B cell (primary cell): ENCODE results near the gene GPR137. TPM values are rescaled to one million over a fixed set of nuclear protein-coding genes. Genes with fewer than 3 reads are reported as not detected.

ENCODE experiments used
- ATAC-seq: fragments of 200-7000 bp; cut with Tn5 transposase; one replicate; pipeline ENCODE4 v1.10.0; 2021; ENCODE audit warnings: low read depth, mild to moderate bottlenecking, moderate number of reproducible peaks, moderate library complexity
- CTCF ChIA-PET: fragments of 350-600 bp; sonication (Branson Sonifier 250); formaldehyde crosslinking; loops from one replicate; lab custom pipeline; 2021; ENCODE audit warnings: antibody characterized with exemption, inconsistent platforms; lab: Charles Lee
- POLR2A ChIA-PET: fragments of 350-600 bp; sonication (Branson Sonifier 250); formaldehyde crosslinking; loops from one replicate; lab custom pipeline; 2021; ENCODE audit warnings: antibody characterized with exemption; lab: Charles Lee
- DNase-seq: peaks from one replicate; pipeline ENCODE4 v3.0.0; 2013
- H2AFZ ChIP-seq: 2 replicates; pipeline ENCODE4 v1.6.1; 2012; ENCODE audit warnings: mild to moderate bottlenecking, low read depth, low read length; ENCODE audit not compliant: insufficient read depth, poor library complexity, severe bottlenecking
- H3K27ac ChIP-seq, 2 donors: 1 replicate in 1 of 2; 2 replicates in 1 of 2; pipeline ENCODE4 v1.5.1; 2012 to 2013; ENCODE audit warnings: low read length in 2 of 2, mild to moderate bottlenecking in 2 of 2, moderate library complexity in 1 of 2
- H3K27me3 ChIP-seq, 4 experiments: fragments of 200-600 bp in 1 of 4; sonication (generic) in 1 of 4; replicated peaks in 1 of 4; 1 replicate in 2 of 4; 2 replicates in 2 of 4; pipeline versions ENCODE4 v1.6.1 to v1.7.0; 2013 to 2016; ENCODE audit warnings: low read length in 3 of 4, mild to moderate bottlenecking in 2 of 4, mixed read lengths in 1 of 4, moderate library complexity in 1 of 4; ENCODE audit not compliant: insufficient read depth in 4 of 4, control insufficient read depth in 3 of 4; ENCODE audit errors: control extremely low read depth in 1 of 4
- H3K36me3 ChIP-seq, 2 experiments: replicated peaks in 1 of 2; 1 replicate in 1 of 2; 2 replicates in 1 of 2; pipeline versions ENCODE4 v1.6.1 to v1.7.1; 2013; ENCODE audit warnings: low read length in 1 of 2; ENCODE audit not compliant: insufficient read depth in 2 of 2, control insufficient read depth in 1 of 2; ENCODE audit errors: control extremely low read depth in 1 of 2, extremely low read depth in 1 of 2
- H3K4me1 ChIP-seq, 2 donors: fragments of 200-600 bp in 1 of 2; sonication (generic) in 1 of 2; 1 replicate in 1 of 2; 2 replicates in 1 of 2; pipeline versions ENCODE4 v1.5.1 to v1.6.1; 2013 to 2017; ENCODE audit warnings: low read length in 2 of 2; ENCODE audit not compliant: control insufficient read depth in 2 of 2, insufficient read depth in 2 of 2
- H3K4me2 ChIP-seq: replicated peaks from 2 replicates; pipeline ENCODE3; 2012; ENCODE audit warnings: mild to moderate bottlenecking, low read depth, low read length; ENCODE audit not compliant: poor library complexity, severe bottlenecking
- H3K4me3 ChIP-seq, 5 experiments: fragments of 200-600 bp in 1 of 5; sonication (generic) in 1 of 5; 1 replicate in 3 of 5; 2 replicates in 2 of 5; pipeline versions ENCODE4 v1.5.1 to v1.7.0; 2011 to 2016; ENCODE audit warnings: low read length in 4 of 5, mild to moderate bottlenecking in 4 of 5, low read depth in 2 of 5, control low read depth in 1 of 5, moderate library complexity in 1 of 5; ENCODE audit not compliant: insufficient read depth in 1 of 5; ENCODE audit errors: control extremely low read depth in 1 of 5, extremely low read depth in 1 of 5
- H3K79me2 ChIP-seq: fragments of 200-600 bp; sonication (generic); one replicate; pipeline ENCODE4 v1.6.0; 2016; ENCODE audit warnings: low read length; ENCODE audit not compliant: control insufficient read depth, insufficient read depth
- H3K9ac ChIP-seq: fragments of 200-600 bp; sonication (generic); 2 replicates; pipeline ENCODE4 v1.6.1; 2017; ENCODE audit warnings: mild to moderate bottlenecking, low read length, moderate library complexity
- H3K9me3 ChIP-seq, 3 donors: one replicate each; pipeline versions ENCODE4 v1.6.1 to v1.7.1; 2013; ENCODE audit warnings: low read length in 2 of 3; ENCODE audit not compliant: control insufficient read depth in 2 of 3, insufficient read depth in 1 of 3; ENCODE audit errors: control extremely low read depth in 1 of 3
- H4K20me1 ChIP-seq: 2 replicates; pipeline ENCODE4 v1.6.0; 2012; ENCODE audit warnings: mild to moderate bottlenecking, low read length; ENCODE audit not compliant: insufficient read depth, control insufficient read depth, poor library complexity, severe bottlenecking
- H3K27ac Mint-ChIP-seq: one replicate; pipeline ENCODE4 v1.8.0; 2021; ENCODE audit warnings: mixed read lengths
- H3K27me3 Mint-ChIP-seq: one replicate; pipeline ENCODE4 v1.8.0; 2021; ENCODE audit warnings: mixed read lengths
- H3K4me1 Mint-ChIP-seq: one replicate; pipeline ENCODE4 v1.8.0; 2021; ENCODE audit warnings: mixed read lengths
- H3K4me3 Mint-ChIP-seq: one replicate; pipeline ENCODE4 v1.8.0; 2021; ENCODE audit warnings: mixed read lengths
- H3K9me3 Mint-ChIP-seq: one replicate; pipeline ENCODE4 v1.8.0; 2022; ENCODE audit warnings: mixed read lengths; ENCODE audit not compliant: insufficient read depth
- EZH2 ChIP-seq: IDR thresholded peaks from 2 replicates; pipeline ENCODE4 v1.6.1; 2012; ENCODE audit warnings: borderline replicate concordance, low read depth, mild to moderate bottlenecking, moderate library complexity, low read length; ENCODE audit not compliant: insufficient read depth, poor library complexity, severe bottlenecking
- WGBS: methylation state at CpG from one replicate; pipeline ENCODE4 v1.1.5; 2013; ENCODE audit warnings: missing lambda C conversion rate; ENCODE audit not compliant: insufficient coverage; 5-methylcytosine and 5-hydroxymethylcytosine counted together
- intact Hi-C: fragments of 100-400 bp; cut with micrococcal nuclease; formaldehyde crosslinking; loops from one replicate; pipeline ENCODE4 v1.10.0; 2022
- polyA plus RNA-seq: library from polyadenylated mRNA; depleted of rRNA; stranded (reverse); fragments of >200 nt; gene quantifications from 2 replicates; pipeline ENCODE4 v1.2.3, GENCODE V29; 2012
- total RNA-seq, 2 donors: library from RNA; stranded (reverse); fragments of 120-200 nt in 1 of 2; gene quantifications; 1 replicate in 1 of 2; 2 replicates in 1 of 2; pipeline versions ENCODE4 v1.2.3 to v1.2.4, GENCODE V29; 2013 to 2022
- TF ChIP-seq, protein P1 (sequence below): fragments of 200-600 bp; IDR thresholded peaks from one replicate; pipeline ENCODE4 v1.8.0; 2022; ENCODE audit warnings: antibody characterized with exemption, mild to moderate bottlenecking

The GPR137 gene
- total and polyA plus RNA-seq, 2 donors (not counting 1 experiment from before 2014, with no cell fraction given) = 49.9 to 66.1 TPM

DNA sequence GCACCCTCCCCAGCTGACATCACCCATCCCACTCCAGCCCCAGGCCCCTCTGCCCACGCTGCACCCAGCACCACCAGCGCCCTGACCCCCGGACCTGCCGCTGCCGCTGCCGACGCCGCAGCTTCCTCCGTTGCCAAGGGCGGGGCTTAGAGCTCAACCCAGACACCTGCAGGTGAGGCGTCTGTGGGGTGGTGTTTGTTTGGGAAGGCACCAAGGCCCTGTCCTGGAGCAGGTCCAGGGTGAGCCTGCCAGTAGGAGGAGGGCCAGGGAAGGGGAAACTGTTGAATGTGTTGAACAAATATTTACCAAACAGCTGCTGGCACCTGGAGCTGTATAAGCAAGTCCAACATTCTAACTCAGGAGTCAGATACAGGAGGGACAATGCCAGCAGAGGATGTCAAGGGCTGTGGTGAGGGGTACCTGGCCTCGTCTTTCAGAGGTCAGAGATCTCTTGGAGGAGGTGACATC, 48.1 kb upstream of the GPR137 start:
- Histone ChIP-seq H3K27me3 (no peaks in the 10 kb centered on the region), H3K9ac (no peak overlapping the region), H3K4me3 (no peak overlapping the region), H3K79me2 (peaks cover 24% of the 10 kb centered on the region), H3K9me3 (no peaks in the 10 kb centered on the region), H3K4me2 (peak overlapping the region; percentile 38), H3K27ac (peak overlapping the region in 1 of 2 donors; percentile 98), H3K4me1 (peaks cover 33 to 67% of the 10 kb centered on the region in 2 donors), H4K20me1 (peaks cover 26% of the 10 kb centered on the region), H3K36me3 (peaks cover 0 to 28% of the 10 kb centered on the region in 2 experiments), H2AFZ (no peak overlapping the region)
- intact Hi-C loops = no loop called here
- H3K4me3 Mint-ChIP-seq = peak overlapping the region; percentile 53
- 97% methylated on average over 10 of the region's 12 CpGs for WGBS
- no peaks in the 10 kb centered on the region for H3K9me3 Mint-ChIP-seq
- CTCF ChIA-PET = interaction anchor here (0.8 to 1.2 kb wide), 3 partner anchors 12 to 30 kb away, joined by 3 read pairs; no protein-coding TSS in a partner anchor
- no peak for ATAC-seq
- peak overlapping the region; percentile 56 for H3K27ac Mint-ChIP-seq
- DNase-seq = no peak
- TF ChIP-seq, protein P1, sequence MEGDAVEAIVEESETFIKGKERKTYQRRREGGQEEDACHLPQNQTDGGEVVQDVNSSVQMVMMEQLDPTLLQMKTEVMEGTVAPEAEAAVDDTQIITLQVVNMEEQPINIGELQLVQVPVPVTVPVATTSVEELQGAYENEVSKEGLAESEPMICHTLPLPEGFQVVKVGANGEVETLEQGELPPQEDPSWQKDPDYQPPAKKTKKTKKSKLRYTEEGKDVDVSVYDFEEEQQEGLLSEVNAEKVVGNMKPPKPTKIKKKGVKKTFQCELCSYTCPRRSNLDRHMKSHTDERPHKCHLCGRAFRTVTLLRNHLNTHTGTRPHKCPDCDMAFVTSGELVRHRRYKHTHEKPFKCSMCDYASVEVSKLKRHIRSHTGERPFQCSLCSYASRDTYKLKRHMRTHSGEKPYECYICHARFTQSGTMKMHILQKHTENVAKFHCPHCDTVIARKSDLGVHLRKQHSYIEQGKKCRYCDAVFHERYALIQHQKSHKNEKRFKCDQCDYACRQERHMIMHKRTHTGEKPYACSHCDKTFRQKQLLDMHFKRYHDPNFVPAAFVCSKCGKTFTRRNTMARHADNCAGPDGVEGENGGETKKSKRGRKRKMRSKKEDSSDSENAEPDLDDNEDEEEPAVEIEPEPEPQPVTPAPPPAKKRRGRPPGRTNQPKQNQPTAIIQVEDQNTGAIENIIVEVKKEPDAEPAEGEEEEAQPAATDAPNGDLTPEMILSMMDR = no peak
- no peak for TF ChIP-seq EZH2
- no peaks in the 10 kb centered on the region for H3K27me3 Mint-ChIP-seq
- peaks cover 57% of the 10 kb centered on the region for H3K4me1 Mint-ChIP-seq
- POLR2A ChIA-PET = interaction anchor here (1.0 to 2.7 kb wide), 3 partner anchors 8 to 54 kb away, joined by 3 to 8 read pairs (median 4); no protein-coding TSS in a partner anchor

DNA sequence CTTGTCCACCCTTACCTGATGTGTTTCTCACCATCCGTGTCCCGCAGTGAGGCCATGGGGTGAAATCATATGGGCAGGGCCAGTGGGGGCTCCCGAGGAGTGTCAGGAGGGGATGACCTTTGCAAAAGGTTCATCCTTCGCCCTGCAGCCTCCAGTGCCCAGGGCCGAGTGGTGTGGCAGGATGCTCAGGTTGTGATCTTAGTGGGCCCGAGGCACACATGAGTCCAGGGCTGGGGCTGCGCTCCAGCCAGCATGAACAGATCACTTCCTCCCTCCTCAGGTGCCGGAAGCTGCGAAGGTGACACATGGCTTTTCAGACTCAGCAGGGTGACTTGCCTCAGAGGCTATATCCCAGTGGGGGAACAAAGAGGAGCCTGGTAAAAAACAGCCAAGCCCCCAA, 47.6 kb upstream of the GPR137 start:
- TF ChIP-seq, protein P1 = no peak
- TF ChIP-seq EZH2 = no peak
- CTCF ChIA-PET = interaction anchor here (1.1 kb wide), 1 partner anchor 30 kb away, joined by 3 read pairs; no protein-coding TSS in a partner anchor
- Histone ChIP-seq H3K27me3 (no peaks in the 10 kb centered on the region), H3K79me2 (peaks cover 25% of the 10 kb centered on the region), H3K4me2 (peak overlapping the region; percentile 38), H3K27ac (peak overlapping the region; percentile 53 to 98), H3K9ac (no peak overlapping the region), H3K9me3 (no peaks in the 10 kb centered on the region), H2AFZ (no peak overlapping the region), H3K4me1 (peaks cover 35 to 69% of the 10 kb centered on the region in 2 donors), H3K36me3 (peaks cover 0 to 30% of the 10 kb centered on the region in 2 experiments), H4K20me1 (peaks cover 26% of the 10 kb centered on the region), H3K4me3 (no peak overlapping the region)
- H3K9me3 Mint-ChIP-seq = no peaks in the 10 kb centered on the region
- DNase-seq = peak; percentile 61
- intact Hi-C loops = no loop called here
- H3K4me1 Mint-ChIP-seq = peaks cover 56% of the 10 kb centered on the region
- H3K27ac Mint-ChIP-seq = peak overlapping the region; percentile 90
- H3K4me3 Mint-ChIP-seq = peak overlapping the region; percentile 53
- no peak for ATAC-seq
- POLR2A ChIA-PET = interaction anchor here (1.0 to 1.6 kb wide), 3 partner anchors 12 to 54 kb away, joined by 3 to 4 read pairs (median 3); partner anchors contain the start of genes NUDT22 and TRPT1
- no peaks in the 10 kb centered on the region for H3K27me3 Mint-ChIP-seq
- 74% methylated on average over 9 of the region's 9 CpGs for WGBS
